HT1080 (cell line): ENCODE results near the gene AGBL4. TPM values are rescaled to one million over a fixed set of nuclear protein-coding genes. Genes with fewer than 3 reads are reported as not detected.

Experiments used
- DNase-seq: peaks from one replicate; pipeline ENCODE4 v3.0.0-alpha.2; 2015; ENCODE audit warnings: low read depth
- total RNA-seq: library from RNA; depleted of rRNA; stranded (reverse); fragments of >200 nt; shearing (Covaris generic); gene quantifications from 2 replicates; pipeline ENCODE4 v1.2.3, GENCODE V29; 2014

Gene AGBL4
- total RNA-seq, 1 experiment from 2014 or later, result not detected

DNA sequence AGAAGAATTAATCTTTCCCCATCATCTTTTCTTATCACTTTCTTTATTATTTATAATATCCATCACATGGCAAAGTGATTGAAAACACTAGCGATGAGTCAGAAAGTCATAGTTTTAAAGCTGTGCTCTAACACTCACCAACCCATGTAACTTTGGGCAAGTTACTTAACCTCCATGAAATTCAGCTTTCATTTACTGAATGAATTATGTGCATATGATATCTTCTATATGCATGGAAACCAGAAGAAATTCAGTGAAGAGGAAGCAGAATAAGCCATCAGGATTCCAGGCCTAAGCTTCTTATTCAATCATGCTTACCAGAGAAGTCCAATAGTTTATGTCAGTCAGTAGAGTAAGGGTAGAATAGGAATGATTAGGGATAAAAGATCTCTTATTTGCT lies 300.1 kb downstream of the AGBL4 start:
- no peak for DNase-seq

GRCh38 chr1:49694251-49694827 lies 329.4 kb downstream of the AGBL4 start:
- no peak for DNase-seq

GRCh38 chr1:49686107-49686506 lies 337.6 kb downstream of the AGBL4 start:
- DNase-seq, result no peak

GRCh38 chr1:49677706-49678105 lies 346.0 kb downstream of the AGBL4 start:
- DNase-seq, result no peak

- no peak for DNase-seq
Observed at GRCh38 chr1:49651136-49651535, 372.6 kb downstream of the AGBL4 start.

DNA sequence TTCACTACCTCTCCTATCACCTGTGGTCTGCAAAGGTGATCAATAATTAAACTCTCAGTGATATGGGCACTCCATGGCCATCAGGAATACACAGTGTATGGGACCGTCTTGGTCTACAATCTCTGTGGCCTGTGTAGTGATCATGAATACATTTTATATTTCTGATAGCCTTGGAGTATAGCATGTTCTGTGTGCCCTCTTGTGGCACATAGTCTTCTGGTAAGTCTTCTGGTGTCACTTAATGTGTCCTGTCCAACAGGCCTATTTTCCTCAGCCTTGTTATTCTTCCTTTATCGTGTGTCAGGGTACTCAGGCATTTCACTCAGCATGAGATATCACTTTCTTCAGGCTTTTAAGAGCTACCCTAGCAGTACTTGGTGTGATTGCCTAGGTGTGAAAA lies 393.6 kb downstream of the AGBL4 start:
- no peak for DNase-seq

GRCh38 chr1:49627781-49628180 lies 396.0 kb downstream of the AGBL4 start:
- no peak for DNase-seq

GRCh38 chr1:49626472-49626871 lies 397.3 kb downstream of the AGBL4 start:
- peak; percentile 65 for DNase-seq

GRCh38 chr1:49622877-49623276 lies 400.9 kb downstream of the AGBL4 start:
- DNase-seq, result no peak

- DNase-seq, result no peak
Observed at GRCh38 chr1:49606082-49606481, 417.7 kb downstream of the AGBL4 start.

DNA sequence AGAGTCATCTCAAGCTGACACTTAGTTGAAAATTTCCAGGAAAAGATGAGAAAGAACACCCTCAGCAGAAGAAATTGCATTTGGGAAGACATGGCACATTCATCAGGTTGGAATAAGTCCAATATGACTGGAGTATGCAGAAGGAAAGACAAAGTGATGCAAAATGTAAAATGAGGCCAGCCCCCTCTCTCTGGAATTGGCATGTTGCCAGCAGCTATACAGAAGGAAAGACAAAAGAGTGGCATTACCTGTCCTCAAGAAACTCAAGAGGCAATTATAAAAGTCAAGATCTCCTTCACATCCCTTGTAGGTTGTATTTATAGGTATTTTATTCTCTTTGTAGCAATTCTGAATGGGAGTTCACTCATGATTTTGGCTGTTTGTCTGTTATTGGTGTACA lies 426.3 kb downstream of the AGBL4 start:
- DNase-seq, result no peak

- DNase-seq, result no peak
Observed at GRCh38 chr1:49576327-49576901, 447.3 kb downstream of the AGBL4 start.

- no peak for DNase-seq
Observed at GRCh38 chr1:49556676-49557234, 467.0 kb downstream of the AGBL4 start.

DNA sequence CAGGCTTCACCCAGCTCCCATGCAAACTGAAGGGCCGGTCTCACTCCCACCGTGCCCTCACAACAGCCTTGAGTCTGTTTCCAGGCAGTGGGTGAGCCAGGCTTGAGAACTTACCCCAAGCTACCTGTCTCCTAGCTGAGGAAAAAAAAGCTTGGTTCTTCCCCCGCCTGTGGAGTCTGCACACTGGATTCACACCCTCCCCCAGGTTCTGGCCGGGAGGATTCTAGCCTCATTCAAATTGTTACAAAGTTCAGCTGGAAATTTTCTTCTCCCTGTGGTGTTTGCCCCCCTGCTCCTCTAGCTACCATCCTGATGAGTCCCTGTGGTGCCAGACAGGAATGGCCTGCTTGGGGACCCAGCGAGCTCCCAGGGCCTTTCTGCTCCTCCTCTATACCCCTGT lies 471.7 kb downstream of the AGBL4 start:
- DNase-seq, result no peak

DNA sequence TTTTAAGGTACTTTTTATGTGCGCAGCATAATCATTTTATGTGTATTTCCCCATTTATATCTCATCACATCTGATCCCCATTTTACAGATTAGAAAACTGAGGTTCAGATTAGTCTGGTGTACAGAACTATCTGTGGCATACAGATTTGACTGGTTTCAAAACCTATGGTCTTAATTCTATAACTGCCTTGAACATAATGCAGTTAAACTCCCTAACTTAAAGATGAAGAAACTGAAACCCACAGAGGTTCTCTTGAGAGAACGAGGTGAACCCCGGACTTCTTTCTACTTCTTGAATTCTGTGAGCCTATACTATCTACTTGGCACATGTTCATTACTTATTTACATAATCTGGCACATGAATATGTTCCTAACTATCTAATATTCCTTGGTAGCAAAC lies 479.1 kb downstream of the AGBL4 start:
- DNase-seq, result no peak

GRCh38 chr1:49541096-49541752 lies 482.5 kb downstream of the AGBL4 start:
- DNase-seq, result no peak

DNA sequence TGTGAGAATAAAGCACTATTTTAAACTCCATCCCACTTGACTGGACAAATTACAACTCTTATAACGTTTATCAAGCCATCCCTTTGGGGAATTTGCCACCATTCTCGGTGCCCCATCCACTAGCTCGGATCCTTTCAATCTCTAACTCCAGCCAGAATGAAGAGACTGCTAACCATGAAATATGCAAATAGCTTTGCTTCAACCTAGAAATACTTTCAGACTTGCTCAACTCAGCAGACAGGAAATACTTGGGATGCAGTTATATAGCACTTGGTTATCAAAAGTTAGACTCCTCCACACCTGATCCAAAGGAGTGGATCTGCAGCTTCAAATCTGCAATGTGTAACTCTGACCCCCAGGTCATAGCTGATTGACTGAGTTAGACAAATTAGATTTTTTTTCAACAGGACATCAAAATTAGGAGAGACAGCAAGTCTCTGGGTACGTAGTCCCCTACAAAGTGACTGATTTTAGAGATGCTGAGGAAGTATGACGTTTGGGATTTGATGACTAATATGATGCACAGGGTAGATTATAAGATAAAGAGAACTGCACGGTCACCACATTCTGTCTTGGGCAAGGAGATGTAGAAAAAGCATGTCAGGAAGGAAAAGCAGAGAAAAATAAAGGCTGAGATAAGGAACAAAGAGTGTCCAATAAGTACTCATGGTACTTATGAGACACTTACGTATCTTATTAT lies 496.0 kb downstream of the AGBL4 start:
- peak; percentile 58 for DNase-seq

- DNase-seq, result no peak
Observed at GRCh38 chr1:49526672-49527071, 497.1 kb downstream of the AGBL4 start.

GRCh38 chr1:49523764-49524163 lies 500.0 kb downstream of the AGBL4 start:
- DNase-seq, result no peak

- no peak for DNase-seq
Observed at GRCh38 chr1:49466961-49467360, 556.8 kb downstream of the AGBL4 start.

DNA sequence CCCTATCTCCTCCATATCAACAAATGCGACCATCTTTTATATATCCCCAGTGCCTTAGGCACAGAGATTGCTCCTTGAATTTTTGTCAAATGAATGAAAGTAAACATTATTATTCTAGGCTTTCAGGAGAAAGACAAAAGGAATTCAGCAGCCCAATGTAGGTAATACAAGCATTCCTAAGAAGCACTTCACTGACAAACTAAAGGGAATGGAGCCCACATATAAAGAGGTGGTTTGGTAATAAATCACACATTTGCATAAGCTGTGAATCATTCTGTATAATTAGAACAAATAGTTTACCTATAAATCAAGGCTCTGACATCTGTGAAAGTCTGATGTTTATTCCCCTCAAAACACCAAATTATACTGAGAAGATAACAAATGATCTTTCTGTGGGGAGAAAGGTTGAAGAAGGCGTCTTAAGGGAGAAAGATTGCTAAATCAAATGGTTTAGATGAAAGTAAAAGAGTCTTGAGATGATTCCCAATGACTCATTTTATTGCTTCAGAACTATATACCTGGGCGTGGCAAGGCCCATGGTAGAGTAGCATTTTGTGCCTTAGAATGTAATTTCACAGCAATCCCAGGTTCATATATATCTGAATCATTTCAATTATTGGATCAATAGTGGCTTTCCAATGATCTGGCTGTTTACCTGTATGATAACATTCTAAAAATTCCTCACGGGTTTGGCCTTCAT lies 558.1 kb downstream of the AGBL4 start:
- peak; percentile 8 for DNase-seq

DNA sequence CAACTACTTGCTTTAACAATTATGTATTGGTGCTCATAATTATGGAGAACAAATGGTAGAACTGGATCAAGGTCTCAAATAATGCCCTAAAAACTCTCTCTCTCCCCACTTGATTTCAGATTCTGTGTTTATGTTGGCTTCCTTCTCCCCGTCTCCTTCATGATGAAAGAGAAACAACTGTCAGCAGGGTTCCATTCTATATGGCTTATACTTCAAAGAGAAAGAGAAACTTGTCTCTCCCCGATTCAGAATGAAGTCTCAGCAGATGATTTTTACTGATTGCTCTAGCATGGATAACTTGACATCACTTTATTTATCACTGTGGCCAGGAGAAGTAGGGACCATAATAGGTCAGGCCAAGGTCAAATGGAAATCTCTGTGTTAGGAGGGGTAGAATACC lies 575.6 kb downstream of the AGBL4 start:
- DNase-seq, result no peak
